ENCODE data around the gene ARIH2. TPM values are rescaled to one million over a fixed set of nuclear protein-coding genes. Genes with fewer than 3 reads are reported as not detected.

The ARIH2 gene
- total and polyA plus RNA-seq, 2 experiments from 2014 or later: 78.1 to 116 TPM

DNA sequence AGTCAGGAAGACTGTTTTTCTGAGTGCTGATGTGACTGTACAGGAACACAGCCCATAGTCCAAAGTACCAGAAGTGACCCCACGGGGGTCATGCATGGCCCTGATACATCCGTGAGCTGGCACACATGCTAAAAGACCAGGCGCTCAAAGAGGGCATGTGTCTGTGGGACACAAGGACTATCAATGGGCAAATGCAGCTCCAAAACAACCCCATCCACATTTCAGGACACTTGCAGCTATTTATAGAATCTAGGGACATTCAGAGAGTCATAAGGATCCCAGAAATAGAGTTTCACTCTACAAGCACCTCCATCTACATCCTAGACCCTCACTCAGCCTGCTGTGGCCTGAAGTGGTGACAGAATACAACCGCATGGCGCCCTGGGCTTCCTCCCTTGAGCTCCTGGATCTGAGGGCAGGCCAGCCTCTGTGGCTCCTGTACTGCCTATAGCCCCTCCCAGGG, 37.0 kb upstream of the ARIH2 start:
- peak in 1 of 2 donors; percentile 79 for DNase-seq (ENCODE audit: low read depth in 1 of 2, low spot score in 1 of 2)
- Histone ChIP-seq H3K4me3 (no peak overlapping the region), H3K4me1 (ENCODE audit: low read depth) (peaks cover 17% of the 10 kb centered on the region), H3K36me3 (no peaks in the 10 kb centered on the region), H3K27ac (peak overlapping the region; percentile 73), H3K9me3 (ENCODE audit: low read depth) (no peaks in the 10 kb centered on the region), H3K27me3 (no peaks in the 10 kb centered on the region)
- TF ChIP-seq, protein P1, sequence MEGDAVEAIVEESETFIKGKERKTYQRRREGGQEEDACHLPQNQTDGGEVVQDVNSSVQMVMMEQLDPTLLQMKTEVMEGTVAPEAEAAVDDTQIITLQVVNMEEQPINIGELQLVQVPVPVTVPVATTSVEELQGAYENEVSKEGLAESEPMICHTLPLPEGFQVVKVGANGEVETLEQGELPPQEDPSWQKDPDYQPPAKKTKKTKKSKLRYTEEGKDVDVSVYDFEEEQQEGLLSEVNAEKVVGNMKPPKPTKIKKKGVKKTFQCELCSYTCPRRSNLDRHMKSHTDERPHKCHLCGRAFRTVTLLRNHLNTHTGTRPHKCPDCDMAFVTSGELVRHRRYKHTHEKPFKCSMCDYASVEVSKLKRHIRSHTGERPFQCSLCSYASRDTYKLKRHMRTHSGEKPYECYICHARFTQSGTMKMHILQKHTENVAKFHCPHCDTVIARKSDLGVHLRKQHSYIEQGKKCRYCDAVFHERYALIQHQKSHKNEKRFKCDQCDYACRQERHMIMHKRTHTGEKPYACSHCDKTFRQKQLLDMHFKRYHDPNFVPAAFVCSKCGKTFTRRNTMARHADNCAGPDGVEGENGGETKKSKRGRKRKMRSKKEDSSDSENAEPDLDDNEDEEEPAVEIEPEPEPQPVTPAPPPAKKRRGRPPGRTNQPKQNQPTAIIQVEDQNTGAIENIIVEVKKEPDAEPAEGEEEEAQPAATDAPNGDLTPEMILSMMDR (IDR thresholded peaks at IDR 0.05; ENCODE audit: low read depth, low read length): no peak

DNA sequence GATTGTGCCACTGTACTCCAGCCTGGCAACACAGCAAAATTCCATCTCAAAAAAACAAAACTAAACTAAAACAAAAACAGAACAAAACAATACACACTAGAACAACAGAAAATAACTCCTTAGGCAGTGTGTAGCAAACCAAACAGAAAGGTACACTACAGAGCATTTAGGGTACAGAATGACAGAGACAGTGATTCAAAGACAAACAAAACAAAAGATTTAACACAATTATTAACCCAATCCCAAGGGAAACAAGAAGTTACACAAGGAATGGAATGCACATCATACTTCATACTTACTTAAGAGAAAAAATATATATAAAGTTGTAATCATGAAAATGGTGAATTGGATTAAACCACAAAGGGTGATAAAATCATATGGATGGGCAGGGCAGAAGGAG, 32.9 kb upstream of the ARIH2 start:
- TF ChIP-seq, protein P1 (IDR thresholded peaks at IDR 0.05; ENCODE audit: low read depth, low read length): no peak

DNA sequence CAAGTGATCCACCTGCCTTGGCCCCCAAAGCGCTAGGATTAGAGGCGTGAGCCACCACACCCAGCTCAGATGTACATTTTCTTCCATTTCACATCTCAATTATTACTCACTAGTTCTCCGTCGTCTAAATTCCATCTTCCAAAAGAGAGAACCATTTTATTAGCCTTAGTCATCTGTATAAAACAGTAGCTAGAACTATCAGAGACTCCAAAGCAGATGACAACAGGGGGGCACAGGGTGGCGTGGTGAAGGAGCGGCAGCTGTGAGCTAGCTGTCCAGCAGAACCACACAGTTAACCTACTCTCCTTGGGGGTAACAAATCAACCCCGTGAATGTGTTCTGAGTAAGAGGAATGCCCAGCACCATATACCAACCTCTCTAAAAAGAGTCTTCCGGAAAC, 27.0 kb upstream of the ARIH2 start:
- DNase-seq (ENCODE audit: low read depth in 1 of 2, low spot score in 1 of 2): no peak
- Histone ChIP-seq H3K36me3 (no peaks in the 10 kb centered on the region), H3K4me3 (no peak overlapping the region), H3K27ac (no peak overlapping the region), H3K9me3 (ENCODE audit: low read depth) (no peaks in the 10 kb centered on the region), H3K4me1 (ENCODE audit: low read depth) (no peaks in the 10 kb centered on the region), H3K27me3 (no peaks in the 10 kb centered on the region)
- TF ChIP-seq, protein P1 (IDR thresholded peaks at IDR 0.05; ENCODE audit: low read depth, low read length): no peak

More for the DNA sequence above, 32.9 kb upstream of the ARIH2 start:
- Histone ChIP-seq H3K4me3 (no peak overlapping the region), H3K27me3 (no peaks in the 10 kb centered on the region), H3K27ac (no peak overlapping the region), H3K9me3 (ENCODE audit: low read depth) (no peaks in the 10 kb centered on the region), H3K4me1 (ENCODE audit: low read depth) (peaks cover 16% of the 10 kb centered on the region), H3K36me3 (no peaks in the 10 kb centered on the region)
- no peak for DNase-seq (ENCODE audit: low read depth in 1 of 2, low spot score in 1 of 2)

DNA sequence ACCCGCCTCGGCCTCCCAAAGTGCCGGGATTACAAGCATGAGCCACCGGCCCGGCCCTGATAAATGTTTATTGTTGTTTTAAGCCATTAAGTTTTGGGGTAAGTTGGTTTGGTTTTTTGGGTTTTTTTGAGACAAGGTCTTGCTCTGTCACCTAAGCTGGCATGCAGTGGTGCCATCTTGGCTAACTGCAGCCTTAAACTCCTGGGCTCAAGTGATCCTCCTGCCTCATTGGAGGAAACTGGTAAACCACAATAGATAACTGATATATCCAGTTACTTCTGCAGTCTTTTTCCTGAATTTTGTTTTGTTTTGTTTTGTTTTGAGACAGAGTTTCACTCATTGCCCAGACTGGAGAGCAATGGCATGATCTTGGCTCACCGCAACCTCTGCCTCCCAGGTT, 24.1 kb upstream of the ARIH2 start:
- no peaks in the 10 kb centered on the region for H3K9me3 ChIP-seq (ENCODE audit: low read depth)
- no peaks in the 10 kb centered on the region for H3K36me3 ChIP-seq
- TF ChIP-seq, protein P1 (IDR thresholded peaks at IDR 0.05; ENCODE audit: low read depth, low read length): no peak
- H3K4me1 ChIP-seq (ENCODE audit: low read depth): peaks cover 12% of the 10 kb centered on the region
- no peaks in the 10 kb centered on the region for H3K27me3 ChIP-seq
- DNase-seq (ENCODE audit: low read depth in 1 of 2, low spot score in 1 of 2): no peak
- H3K27ac ChIP-seq: no peak overlapping the region
- no peak overlapping the region for H3K4me3 ChIP-seq

DNA sequence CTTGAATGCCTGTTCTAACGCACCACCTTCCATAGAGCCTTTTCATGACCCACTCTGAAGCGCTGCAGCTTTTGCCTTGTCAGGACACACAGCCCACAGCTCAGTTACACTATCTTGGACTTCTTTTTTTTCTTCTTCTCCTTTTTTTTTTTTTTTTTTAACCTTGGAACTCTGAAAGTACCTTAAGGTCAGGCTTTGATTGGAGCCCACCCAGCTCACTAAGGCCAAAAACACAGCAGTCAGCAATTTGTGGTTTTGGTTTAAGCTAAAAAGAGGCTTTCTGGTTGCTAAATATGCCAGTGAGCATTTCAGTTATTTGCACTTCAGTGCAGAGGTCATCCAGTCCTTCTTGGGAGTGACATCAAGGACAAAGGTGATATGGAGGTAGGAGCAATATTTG, 21.7 kb upstream of the ARIH2 start:
- H3K27me3 ChIP-seq: no peaks in the 10 kb centered on the region
- H3K27ac ChIP-seq: peak overlapping the region; percentile 66
- peaks cover 12% of the 10 kb centered on the region for H3K4me1 ChIP-seq (ENCODE audit: low read depth)
- H3K9me3 ChIP-seq (ENCODE audit: low read depth): no peaks in the 10 kb centered on the region
- H3K4me3 ChIP-seq: no peak overlapping the region
- DNase-seq (ENCODE audit: low read depth in 1 of 2, low spot score in 1 of 2): peak in 1 of 2 donors; percentile 14
- TF ChIP-seq, protein P1 (IDR thresholded peaks at IDR 0.05; ENCODE audit: low read depth, low read length): no peak
- H3K36me3 ChIP-seq: no peaks in the 10 kb centered on the region
